ENCODE data around the gene PRDM8.
"Not testable (repeated sequence)": the region's sequence is repeated elsewhere in the genome, so short reads cannot be mapped to it uniquely, and the experiment has no call there.

The PRDM8 gene

DNA sequence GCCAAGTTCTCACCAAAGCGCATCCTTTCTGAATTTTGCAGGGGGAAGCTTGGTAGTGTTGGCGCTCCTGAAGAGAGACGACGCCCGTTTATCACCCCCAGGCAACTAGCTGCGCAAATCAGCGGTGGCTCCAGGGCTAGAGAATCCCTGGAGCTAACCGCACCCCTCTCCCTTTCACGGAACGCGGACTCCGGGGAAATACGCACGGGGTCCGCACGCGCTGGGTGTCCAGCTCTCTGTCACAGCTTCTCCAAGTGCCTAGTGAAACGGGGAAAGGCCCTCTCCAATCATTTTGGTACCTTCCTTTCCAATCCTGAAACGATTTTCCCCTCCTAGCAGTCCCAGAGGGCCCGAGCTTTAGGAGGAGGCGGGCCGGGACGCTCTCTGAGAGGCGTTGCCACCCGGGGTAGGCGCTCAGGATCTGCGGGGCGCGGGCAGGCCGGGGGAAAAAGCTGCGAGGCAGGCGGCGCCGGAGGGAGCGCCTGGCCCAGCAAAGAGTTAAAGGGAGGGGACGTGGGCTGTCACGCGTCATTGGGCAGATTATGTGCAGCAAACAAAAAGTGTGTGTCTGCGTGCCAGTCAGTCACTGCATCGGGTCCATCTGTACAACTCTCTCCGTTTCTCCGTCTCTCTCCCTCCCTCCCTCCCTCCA, at the start of gene PRDM8:
TSS of gene PRDM8 (plus strand) at position 582 of the 652 bp plus-strand sequence. CDS start 2,578 bp downstream, outside the sequence.
- DNase-seq (ENCODE audit: low read depth): no peak

DNA sequence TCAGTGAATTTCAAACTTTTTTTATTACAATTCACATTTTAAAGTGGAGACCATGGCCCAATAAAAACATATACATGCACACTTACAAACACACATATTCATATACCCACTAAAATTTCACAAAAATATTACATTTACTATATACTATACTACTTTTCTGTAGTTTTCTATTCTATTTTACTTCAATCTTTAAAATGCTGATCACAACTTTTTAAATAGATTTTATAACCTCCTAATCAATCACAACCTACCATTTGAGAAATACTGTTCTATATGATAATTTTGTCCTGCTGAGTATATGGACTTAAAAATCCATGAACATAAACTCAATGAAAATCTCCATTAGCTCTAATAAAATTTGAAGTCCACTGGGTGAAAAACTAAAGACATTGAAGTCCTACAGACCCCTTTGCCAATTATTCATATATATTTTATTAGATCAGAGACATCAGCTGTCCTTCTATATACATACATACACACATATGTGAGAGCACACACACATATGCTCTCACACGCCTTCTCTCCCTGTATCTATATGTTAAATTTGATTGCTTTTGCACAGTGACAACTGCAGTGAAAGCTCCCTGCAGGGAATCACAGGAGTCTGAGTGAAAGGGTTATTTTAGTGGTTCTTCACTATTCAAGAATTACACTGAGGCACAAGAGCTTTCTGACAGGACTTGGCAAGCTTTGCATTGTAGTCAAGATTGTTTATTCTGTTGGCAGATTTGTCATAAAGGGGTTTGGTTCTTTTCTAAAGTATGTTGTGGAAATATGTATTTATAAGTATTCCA, 46.7 kb upstream of the PRDM8 start:
- DNase-seq (ENCODE audit: low read depth): no peak

DNA sequence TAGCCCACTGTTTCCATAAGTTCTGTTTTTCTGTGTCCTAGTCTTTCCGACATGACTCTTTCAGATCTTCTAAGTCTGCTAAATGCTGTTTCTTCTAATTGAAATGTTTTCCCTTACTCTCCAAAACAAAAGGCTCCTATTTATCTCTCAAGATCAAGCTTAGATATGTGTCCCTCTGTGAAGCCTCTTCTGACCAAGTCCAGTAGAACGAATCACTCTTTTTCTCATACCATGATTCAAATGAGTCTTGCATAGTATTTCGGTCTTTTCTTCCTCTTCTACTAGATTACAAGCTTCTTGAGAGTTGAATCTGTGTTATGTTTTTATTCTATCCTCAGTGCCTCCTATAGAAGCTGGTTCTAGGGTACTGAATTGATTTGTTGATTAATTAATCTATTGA, 45.3 kb upstream of the PRDM8 start:
- no peak for DNase-seq (ENCODE audit: low read depth)

DNA sequence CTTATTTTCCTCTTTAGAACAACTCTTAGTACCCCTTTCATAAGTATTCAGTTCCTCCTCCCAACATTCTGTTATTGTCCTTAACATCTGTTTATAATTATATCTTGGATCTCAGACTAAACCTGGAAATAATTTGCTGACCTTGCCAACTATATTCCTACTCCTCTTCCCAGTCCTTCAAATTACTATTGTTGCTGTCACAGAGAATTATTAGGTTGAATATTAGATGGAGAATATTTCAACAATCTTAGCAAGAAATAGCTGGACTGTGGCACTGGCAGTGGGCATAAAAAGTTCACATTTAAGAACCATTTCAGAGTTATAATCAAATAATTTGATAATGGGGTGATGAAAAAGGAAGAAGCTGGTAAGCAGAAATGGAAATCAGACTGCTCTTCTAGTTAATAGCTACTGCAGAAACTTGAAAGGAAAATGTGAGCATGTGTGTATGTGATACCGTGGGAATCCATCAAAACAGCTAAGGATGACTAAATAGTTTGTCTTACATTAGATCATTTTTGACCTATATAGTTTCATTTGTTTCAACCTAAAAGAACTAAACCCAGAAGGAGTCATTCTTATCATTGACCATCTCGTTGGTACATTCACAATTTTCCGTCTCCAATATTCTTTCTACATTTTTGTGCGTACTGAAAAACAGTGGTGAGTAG, 43.3 kb upstream of the PRDM8 start:
- no peak for DNase-seq (ENCODE audit: low read depth)

DNA sequence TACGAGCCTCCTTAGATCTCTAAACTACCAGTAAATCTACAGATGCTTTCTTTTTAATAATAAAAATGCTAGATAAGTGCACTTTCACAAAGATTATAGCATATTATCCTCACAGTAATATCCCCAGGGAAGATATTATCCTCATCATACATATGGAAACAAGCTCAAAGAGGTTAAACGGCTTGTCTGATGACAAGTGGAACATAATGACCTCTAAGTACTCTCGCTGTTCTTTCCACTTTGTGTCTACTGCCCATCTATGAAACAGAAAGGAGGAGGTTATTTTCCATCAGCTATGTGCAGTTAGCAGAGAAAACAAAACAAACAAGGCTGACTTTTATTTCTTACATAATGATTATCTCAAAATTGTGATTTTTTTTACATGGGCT, 42.8 kb upstream of the PRDM8 start:
- DNase-seq (ENCODE audit: low read depth): no peak

DNA sequence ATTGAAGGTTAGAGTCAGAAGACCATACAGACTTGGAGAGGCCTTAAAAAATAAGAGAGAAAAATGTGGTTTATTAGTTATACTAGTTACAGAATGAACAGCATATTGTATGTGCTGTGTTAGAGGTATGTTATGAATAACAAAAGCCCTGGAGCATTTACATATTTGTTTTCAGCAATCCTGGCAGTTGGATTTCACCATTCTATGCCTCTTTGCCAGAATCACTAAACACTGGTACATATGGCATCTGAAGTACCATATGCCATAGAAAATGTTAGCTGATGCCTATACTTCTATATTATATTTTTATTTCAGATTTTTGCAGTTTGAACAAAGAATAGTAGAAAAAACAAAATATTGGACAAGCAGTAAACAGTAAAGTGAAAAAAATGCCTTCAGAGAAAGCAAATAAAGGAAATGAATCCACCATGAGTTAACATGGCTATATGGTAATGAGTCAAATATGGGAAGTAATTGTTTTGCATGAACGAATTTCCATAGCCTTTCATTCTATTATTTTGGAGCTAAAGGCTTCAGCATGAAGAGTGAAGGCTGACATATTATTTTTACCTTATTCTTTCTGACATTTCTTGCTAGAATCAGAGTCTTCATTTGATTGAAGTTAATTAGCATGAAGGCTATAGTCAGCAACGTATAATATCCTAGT, 41.9 kb upstream of the PRDM8 start:
- no peak for DNase-seq (ENCODE audit: low read depth)

DNA sequence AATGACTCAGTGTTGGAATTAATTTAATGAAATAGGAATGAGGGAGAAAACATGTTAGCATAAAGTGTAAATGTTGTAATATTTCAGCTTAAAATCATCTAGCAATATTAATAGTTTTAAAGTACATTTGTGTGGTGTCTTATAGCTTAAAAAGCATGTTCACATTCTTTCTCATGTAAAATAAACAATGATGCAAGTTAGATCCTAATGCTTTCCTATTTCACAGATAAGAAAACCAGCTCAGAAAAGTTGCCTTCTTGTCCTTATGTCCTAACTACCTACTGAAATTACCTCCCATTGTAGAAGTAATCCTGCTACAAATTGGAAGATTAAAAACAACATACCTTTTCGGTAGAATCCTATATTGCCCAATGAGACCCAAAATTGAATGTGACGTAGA, 40.9 kb upstream of the PRDM8 start:
- DNase-seq (ENCODE audit: low read depth): no peak

DNA sequence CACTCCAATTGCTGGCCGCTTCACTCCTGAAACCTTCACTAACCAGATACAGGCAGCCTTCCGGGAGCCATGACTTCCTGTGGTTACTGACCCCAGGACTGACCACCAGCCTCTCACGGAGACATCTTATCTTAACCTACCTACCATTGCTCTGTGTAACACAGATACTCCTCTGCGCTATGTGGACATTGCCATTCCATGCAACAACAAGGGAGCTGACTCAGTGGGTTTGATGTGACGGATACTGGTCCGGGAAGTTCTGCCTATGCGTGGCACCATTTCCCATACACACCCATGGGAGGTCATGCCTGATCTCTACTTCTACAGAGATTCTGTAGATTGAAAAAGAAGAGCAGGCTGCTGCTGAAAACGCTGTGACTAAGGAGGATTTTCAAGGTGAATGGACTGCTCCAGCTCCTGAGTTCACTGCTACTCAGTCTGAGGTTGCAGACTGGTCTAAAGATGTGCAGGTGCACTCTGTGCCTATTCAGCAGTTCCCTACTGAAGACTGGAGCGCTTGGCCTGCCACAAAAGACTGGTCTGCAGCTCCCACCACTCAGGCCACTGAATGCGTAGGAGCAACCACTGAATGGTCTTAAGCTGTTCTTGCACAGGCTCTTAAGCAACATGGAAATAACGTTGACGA, 35.8 kb upstream of the PRDM8 start:
- no peak for DNase-seq (ENCODE audit: low read depth)

DNA sequence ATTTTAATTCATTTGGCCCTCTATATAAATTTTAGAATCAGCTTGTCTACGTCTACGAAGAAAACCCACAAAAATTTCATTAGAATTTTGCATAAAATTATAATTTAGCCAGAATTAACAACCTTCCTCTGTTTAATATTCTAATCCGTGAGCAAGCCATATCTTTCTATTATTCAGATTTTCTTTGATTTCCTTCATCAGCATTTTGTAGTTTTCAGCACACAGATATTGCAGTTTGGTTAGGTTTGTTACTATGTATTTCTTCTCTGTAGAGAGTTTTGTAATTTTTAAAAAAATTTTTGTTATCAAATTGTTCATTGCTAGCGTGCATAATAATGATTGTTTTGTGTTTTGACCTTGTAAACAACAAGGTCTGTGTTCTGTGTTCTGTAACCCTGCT, 34.9 kb upstream of the PRDM8 start:
- no peak for DNase-seq (ENCODE audit: low read depth)

DNA sequence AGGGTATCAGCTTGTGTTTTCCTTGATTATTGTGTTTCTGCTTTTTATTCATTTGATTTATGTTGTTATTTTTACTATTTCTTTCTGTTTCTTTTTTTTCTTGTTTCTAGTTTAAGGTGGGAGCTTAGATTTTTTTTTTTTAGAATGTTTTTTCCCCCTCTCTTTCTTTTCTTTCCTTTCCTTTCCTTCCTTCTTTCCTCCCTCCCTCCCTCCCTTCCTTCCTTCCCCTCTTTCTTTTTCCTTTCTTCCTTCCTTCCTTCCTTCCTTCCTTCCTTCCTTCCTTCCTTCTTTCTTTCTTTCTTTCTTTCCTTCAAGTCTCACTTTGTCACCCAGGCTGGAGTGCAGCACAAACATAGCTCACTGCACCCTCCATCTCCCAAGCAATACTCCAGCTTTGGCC, 31.4 kb upstream of the PRDM8 start:
- DNase-seq (ENCODE audit: low read depth): no peak

DNA sequence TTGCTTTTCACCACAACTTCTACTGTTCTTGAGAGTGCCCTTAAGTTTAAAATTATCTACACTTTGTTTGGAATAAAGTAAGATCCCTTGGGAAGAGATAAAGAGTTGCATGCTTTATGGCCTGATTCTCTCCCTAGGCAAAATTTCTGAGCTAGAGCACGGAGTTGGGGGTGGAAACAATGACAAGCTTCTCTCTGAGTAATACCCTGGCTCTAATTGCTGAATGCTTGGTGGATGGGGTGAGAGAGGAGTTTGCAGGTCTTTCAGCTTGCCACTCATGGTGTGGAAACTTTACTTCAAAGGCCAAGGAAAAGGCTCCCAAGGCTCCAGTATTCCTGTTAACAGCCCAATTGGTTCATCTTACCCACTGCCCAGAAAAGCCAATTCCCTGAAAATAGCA, 26.1 kb upstream of the PRDM8 start:
- no peak for DNase-seq (ENCODE audit: low read depth)

DNA sequence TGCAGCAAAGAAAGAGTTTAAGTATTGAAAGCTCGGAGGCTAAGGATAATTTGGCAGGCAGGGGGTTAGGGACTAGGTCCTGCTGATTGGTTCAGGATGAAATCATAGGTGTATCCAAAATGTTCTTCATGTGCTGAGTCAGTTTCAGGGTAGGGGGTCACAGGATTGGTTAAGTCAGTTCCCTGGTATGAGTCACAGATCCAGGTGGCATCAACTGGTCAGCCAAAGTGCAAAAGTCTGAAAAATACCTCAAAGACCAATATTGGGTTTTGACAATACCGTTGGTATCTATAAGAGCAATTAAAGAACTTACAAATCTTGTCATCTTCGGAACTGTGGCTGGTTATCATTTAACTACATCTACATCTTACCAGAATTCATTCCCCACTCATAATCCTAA, 25.6 kb upstream of the PRDM8 start:
- DNase-seq (ENCODE audit: low read depth): no peak

DNA sequence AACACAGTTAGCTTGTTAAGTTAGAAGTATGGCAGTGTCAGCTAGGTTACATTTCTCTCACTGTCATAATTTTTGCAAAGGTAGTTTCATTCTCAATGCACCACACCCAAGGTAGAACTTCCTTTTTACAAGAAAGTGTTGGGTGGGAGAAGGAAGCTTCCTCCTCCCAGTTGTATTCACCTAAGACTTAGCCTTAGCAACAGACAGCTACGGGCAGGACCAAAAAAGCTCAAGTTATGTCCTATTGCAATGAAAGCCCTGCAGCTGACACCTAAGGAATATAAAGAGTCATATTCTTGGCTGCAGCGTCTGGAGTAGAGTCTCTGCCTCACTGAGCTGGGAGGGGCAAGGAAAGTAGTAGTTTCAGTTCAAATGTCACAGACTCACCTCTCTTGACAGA, 25.1 kb upstream of the PRDM8 start:
- DNase-seq (ENCODE audit: low read depth): no peak

DNA sequence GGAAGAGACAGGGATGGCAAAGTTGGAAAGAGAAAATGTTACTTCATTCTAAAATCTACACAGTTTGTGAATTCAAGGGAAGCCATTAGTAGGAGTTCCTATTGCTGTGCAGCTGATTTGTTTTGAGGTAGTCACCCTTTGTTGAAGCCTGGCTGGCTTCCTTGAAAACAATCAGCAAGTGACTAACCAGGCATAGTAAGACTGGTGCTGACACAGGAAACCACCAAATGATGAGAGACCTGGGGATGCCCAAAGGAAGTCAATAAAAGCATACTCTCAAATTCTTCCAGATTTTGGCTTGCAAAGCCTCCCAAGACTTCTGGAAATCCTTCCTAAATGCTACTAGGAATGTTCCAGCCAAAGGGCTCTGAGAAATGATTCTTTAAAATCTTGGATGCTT, 23.9 kb upstream of the PRDM8 start:
- peak; percentile 43 for DNase-seq (ENCODE audit: low read depth)

DNA sequence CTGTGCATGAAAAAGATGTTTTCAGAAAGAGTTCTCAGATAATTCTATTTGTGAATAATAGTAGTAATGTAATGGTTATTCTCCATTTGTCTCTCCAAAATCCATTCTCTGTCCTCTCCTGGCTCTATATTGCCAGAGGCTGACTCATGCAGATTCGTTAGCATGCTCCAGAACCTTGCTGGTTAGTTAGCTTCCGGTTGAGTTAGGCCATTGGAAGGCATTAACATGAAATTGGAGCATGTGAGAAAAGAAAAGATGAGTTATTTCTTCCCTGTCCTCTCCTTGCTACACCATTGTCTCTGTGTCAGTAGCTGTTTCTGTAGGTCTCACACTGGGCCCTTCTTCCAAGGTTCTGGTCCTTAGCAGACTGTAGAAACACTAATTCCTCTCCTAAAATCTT, 23.5 kb upstream of the PRDM8 start:
- no peak for DNase-seq (ENCODE audit: low read depth)

DNA sequence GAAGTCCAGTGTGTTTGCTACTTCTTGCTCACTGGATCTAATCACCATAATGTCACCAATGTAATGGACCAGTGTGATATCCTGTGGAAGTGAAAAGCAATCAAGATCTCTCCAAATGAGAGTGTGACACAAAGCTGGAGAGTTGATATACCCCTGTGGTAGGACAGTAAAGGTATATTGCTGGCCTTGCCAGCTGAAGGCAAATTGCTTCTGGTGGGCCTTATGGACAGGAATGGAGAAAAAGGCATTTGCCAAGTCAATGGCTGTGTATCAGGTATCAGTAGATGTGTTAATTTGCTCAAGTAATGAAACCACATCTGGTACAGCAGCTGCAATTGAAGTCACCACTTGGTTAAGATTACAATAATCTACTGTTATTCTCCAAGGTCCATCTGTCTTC, 19.5 kb upstream of the PRDM8 start:
- DNase-seq (ENCODE audit: low read depth): not testable (repeated sequence)

DNA sequence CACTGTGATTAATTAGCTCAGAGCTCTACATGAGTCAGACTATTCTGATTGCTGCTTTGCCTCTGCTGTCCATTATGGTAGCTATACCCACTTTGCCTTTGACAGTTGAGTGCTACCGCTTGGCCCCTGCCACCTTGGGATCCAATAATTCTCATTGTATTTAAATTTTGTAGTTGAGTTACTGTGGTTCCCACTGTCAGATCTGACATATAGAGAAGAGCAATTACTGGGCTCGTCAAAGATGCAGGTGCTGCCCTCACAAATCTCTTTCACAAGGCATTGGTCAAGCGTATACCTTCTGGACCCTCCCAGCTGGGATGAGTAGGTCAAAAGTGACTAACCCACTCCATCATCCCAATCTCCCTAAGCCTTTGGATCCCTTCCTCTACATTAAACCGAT, 18.3 kb upstream of the PRDM8 start:
- DNase-seq (ENCODE audit: low read depth): no peak

DNA sequence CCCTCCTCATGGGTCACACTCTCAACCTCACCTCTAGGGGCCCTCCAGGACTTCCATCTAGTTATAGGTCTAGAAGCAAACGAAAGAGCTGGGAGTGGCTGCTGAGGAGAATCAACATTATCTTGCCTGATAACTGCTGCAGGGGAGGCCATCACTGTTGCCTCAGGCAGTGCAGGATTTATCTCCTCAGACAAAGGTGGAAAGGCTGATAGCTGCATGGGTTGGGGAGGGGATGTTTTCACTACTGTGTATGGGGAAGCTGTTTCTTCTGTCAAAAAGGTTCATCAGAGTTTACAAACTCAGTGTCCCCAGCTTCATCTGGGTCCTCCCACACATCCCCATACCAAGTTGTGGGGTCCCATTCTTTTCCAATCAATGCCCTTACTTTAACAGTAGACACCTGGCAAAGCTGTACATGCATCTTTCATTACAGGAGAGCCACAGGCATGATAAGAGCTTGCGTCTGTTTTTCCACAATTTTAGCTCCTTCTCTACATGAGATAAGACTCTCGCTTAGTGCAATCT, 17.6 kb upstream of the PRDM8 start:
- DNase-seq (ENCODE audit: low read depth): no peak

DNA sequence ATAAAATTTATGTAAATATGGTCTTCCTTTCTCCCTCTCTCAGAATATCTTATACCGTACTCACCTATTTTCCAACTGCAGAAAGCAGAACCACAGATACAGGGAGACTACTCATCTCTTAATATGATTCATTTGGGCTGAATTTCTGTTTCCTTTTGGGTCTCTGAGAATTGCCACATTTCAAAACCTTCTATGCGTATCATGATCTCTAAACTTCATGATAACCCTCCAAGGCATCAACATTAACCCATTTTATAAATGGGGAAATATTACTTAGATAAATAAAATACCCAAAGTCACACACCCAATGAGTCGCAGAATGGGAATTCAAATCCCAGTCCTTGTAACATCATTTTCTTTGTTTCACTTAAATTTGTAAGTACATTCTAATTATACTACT, 16.6 kb upstream of the PRDM8 start:
- no peak for DNase-seq (ENCODE audit: low read depth)

DNA sequence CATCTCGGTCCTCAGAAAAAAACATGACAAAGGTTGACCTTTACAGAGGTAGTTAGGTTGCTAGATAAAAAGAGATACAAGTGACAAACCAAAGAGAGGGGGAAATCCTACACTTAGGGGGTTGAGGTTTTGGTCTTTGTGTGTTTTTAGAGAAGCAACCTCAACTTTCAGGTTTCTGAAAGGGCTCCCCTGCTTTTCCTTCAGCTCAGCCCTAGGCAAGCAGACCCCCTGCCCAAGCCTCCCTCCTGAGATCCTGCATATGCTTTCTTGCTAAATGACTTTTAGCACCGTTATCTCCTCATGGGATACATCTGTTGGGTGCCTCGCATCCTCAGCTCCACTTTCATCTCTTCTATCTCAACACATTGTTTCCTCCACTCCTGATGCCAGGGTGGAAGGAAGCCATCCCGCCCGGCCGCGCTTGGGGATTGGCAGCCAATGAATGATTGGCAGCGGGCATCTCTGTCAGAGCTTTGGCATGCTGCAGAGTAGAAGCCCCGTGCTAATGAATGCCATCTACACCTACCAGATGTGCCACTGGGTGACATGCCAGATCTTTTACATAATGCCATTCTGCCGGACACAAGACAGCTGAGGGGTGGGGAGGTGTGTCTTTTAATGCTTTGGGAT, 15.0 kb upstream of the PRDM8 start:
- DNase-seq (ENCODE audit: low read depth): no peak

DNA sequence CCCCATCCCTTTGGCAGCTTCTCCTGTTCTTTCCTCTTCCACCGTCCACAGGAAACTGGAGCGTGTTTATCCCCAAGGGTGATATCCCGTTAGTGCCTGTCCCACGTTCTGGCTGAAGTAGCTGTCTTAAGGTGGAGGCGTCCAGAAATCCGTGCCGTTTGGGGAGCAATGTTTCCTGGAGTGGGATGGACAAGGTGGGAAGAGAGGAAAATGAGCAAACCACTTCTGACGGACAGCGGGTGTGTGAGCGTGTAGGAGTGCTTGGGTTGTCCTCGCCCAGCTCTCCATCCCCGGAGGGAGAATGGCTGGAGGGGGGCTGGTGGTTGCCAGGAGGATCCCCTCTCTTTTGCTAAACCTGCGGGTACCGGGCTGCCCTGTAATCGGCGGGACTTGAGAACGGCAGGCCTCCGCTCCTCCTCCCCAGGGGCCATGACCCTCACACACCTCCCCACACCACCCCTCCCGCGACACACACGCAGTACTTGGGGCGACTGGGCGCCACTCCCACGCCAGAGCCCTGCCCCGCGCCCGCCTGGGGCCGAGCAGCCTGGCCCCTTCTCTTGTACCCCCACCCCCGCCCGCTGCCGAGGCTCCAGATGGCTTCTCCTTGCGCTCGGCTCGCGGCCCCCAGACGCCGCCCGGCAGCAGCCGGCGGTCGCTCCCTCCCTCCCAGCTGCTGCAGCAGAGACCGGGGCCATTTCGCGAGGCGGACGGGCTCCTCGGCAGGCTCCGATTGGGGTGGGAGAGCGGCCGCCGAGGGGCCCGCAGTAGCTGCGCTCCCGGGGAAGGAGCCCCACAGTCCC, 13.9 kb upstream of the PRDM8 start:
- no peak for DNase-seq (ENCODE audit: low read depth)

Data from activated gamma-delta T cell treated with anti-CD3 and anti-CD28 coated beads, Interleukin-2, amount 50 U/mL, for 16 hours (primary cell).